K562 (cell line): ENCODE results near the gene MAN2B1. TPM values are rescaled to one million over a fixed set of nuclear protein-coding genes. Genes with fewer than 3 reads are reported as not detected.
A peak's percentile ranks its signal among the peaks of the same experiment; 100 is the strongest.

Source experiments
- NFYB ChIP-seq: IDR thresholded peaks from 2 replicates; pipeline ENCODE4 v1.6.1; 2011; ENCODE audit warnings: mild to moderate bottlenecking, moderate library complexity; ENCODE audit not compliant: insufficient read length; ENCODE audit errors: extremely low read depth
- ZNF347 ChIP-seq: fragments of 450-650 bp; formaldehyde crosslinking; IDR thresholded peaks from 2 replicates; pipeline ENCODE4 v1.4.0; 2020; ENCODE audit warnings: low read depth, mild to moderate bottlenecking, moderate library complexity
- polyA plus RNA-seq, 8 experiments: library from polyadenylated mRNA; depleted of rRNA in 4 of 8; stranded (reverse) in 5 of 8; unstranded in 3 of 8; fragments of >200 nt; fragmentation: Nextera tagmentation in 2 of 8; fragmentation: Illumina TruSeq in 1 of 8; extraction: Ambion mirVana in 2 of 8; extraction: Trizol in 1 of 8; gene quantifications; 2 replicates each; pipeline versions ENCODE4 v1.2.1 to v1.2.3, GENCODE V29; 2011 to 2014; ENCODE audit warnings: inconsistent platforms in 1 of 8, missing spikeins in 1 of 8
- total RNA-seq, 7 experiments: library from RNA; depleted of rRNA in 6 of 7; stranded (reverse); fragments of >200 nt in 6 of 7; fragmentation: Illumina TruSeq in 2 of 7; extraction: Trizol in 2 of 7; gene quantifications; 2 replicates each; pipeline versions ENCODE4 v1.2.1 to v1.2.3, GENCODE V29; 2011 to 2021; ENCODE audit warnings: low replicate concordance in 1 of 7
- TF ChIP-seq, protein P1 (sequence below), 2 experiments: fragments of 450-650 bp in 1 of 2; sonication (generic) in 1 of 2; formaldehyde crosslinking in 1 of 2; IDR thresholded peaks; 2 replicates each; pipeline versions ENCODE4 v1.7.1 to v1.9.0; 2016 to 2022; ENCODE audit warnings: inconsistent platforms in 1 of 2, mild to moderate bottlenecking in 1 of 2, missing genetic modification reagents in 1 of 2
- TF ChIP-seq, protein P2 (sequence below): fragments of 450-650 bp; IDR thresholded peaks from 2 replicates; pipeline ENCODE4 v1.6.1; 2018; ENCODE audit not compliant: partially characterized antibody

Gene MAN2B1
- total and polyA plus RNA-seq, 9 of the 15 experiments (the other 6 are each of a cell fraction or from before 2014, with no cell fraction given): 0.59 to 33.8 (median 11.4) TPM

DNA sequence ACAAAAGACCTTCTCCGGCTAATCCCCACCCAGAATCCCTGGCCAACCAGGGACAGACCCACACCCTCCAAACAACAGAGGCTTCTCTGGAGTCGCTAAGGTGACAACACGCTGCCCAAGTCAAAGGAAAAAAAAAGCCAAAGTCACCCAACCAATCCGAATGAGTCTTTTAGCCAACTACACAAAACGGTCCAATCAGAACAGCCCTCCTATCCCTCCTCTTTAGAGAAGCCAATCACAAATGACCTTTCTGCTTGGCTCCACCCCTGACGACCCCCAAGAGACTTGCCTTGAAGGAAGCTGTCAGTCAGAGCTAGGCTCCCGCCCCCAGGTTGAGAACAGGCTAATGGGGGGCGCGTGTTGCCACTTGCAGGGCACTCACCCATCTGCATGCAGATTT is 36.5 kb upstream of the MAN2B1 start (continued):
- TF ChIP-seq, protein P1, sequence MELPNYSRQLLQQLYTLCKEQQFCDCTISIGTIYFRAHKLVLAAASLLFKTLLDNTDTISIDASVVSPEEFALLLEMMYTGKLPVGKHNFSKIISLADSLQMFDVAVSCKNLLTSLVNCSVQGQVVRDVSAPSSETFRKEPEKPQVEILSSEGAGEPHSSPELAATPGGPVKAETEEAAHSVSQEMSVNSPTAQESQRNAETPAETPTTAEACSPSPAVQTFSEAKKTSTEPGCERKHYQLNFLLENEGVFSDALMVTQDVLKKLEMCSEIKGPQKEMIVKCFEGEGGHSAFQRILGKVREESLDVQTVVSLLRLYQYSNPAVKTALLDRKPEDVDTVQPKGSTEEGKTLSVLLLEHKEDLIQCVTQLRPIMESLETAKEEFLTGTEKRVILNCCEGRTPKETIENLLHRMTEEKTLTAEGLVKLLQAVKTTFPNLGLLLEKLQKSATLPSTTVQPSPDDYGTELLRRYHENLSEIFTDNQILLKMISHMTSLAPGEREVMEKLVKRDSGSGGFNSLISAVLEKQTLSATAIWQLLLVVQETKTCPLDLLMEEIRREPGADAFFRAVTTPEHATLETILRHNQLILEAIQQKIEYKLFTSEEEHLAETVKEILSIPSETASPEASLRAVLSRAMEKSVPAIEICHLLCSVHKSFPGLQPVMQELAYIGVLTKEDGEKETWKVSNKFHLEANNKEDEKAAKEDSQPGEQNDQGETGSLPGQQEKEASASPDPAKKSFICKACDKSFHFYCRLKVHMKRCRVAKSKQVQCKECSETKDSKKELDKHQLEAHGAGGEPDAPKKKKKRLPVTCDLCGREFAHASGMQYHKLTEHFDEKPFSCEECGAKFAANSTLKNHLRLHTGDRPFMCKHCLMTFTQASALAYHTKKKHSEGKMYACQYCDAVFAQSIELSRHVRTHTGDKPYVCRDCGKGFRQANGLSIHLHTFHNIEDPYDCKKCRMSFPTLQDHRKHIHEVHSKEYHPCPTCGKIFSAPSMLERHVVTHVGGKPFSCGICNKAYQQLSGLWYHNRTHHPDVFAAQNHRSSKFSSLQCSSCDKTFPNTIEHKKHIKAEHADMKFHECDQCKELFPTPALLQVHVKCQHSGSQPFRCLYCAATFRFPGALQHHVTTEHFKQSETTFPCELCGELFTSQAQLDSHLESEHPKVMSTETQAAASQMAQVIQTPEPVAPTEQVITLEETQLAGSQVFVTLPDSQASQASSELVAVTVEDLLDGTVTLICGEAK (IDR thresholded peaks at IDR 0.05): no peak
- TF ChIP-seq, protein P1 (CRISPR knock-in tag; IDR thresholded peaks at IDR 0.05): no peak
- TF ChIP-seq, protein P2, sequence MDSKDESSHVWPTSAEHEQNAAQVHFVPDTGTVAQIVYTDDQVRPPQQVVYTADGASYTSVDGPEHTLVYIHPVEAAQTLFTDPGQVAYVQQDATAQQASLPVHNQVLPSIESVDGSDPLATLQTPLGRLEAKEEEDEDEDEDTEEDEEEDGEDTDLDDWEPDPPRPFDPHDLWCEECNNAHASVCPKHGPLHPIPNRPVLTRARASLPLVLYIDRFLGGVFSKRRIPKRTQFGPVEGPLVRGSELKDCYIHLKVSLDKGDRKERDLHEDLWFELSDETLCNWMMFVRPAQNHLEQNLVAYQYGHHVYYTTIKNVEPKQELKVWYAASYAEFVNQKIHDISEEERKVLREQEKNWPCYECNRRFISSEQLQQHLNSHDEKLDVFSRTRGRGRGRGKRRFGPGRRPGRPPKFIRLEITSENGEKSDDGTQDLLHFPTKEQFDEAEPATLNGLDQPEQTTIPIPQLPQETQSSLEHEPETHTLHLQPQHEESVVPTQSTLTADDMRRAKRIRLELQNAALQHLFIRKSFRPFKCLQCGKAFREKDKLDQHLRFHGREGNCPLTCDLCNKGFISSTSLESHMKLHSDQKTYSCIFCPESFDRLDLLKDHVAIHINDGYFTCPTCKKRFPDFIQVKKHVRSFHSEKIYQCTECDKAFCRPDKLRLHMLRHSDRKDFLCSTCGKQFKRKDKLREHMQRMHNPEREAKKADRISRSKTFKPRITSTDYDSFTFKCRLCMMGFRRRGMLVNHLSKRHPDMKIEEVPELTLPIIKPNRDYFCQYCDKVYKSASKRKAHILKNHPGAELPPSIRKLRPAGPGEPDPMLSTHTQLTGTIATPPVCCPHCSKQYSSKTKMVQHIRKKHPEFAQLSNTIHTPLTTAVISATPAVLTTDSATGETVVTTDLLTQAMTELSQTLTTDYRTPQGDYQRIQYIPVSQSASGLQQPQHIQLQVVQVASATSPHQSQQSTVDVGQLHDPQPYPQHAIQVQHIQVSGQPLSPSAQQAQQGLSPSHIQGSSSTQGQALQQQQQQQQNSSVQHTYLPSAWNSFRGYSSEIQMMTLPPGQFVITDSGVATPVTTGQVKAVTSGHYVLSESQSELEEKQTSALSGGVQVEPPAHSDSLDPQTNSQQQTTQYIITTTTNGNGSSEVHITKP: peak; percentile 91
- TF ChIP-seq ZNF347: no peak
- TF ChIP-seq NFYB: peak; percentile 60
